ENCODE measurements around the gene RPS6KA6. TPM values are rescaled to one million over a fixed set of nuclear protein-coding genes. Genes with fewer than 3 reads are reported as not detected.
"Not testable (repeated sequence)": the region's sequence is repeated elsewhere in the genome, so short reads cannot be mapped to it uniquely, and the experiment has no call there.

RPS6KA6 gene
- total RNA-seq, 1 donor from 2014 or later: 0.40 TPM

- no peak for DNase-seq (ENCODE audit: low spot score)
- intact Hi-C loops (cut with DNase I): no loop called here
Measured at GRCh38 chrX:84168095-84168494, 19.9 kb downstream of the RPS6KA6 start.

- intact Hi-C loops (cut with DNase I): no loop called here
- DNase-seq (ENCODE audit: low spot score): no peak
Measured at GRCh38 chrX:84165711-84166110, 22.3 kb downstream of the RPS6KA6 start.

GRCh38 chrX:84162401-84162800, 25.6 kb downstream of the RPS6KA6 start:
- DNase-seq (ENCODE audit: low spot score): no peak
- intact Hi-C loops (cut with DNase I): no loop called here

GRCh38 chrX:84161641-84162040, 26.4 kb downstream of the RPS6KA6 start:
- intact Hi-C loops (cut with DNase I): no loop called here

GRCh38 chrX:84160736-84161135, 27.3 kb downstream of the RPS6KA6 start:
- DNase-seq (ENCODE audit: low spot score): no peak
- intact Hi-C loops (cut with DNase I): no loop called here

More at GRCh38 chrX:84161641-84162040, 26.4 kb downstream of the RPS6KA6 start:
- DNase-seq (ENCODE audit: low spot score): no peak

GRCh38 chrX:84156821-84157220, 31.2 kb downstream of the RPS6KA6 start:
- intact Hi-C loops (cut with DNase I): no loop called here
- no peak for DNase-seq (ENCODE audit: low spot score)

GRCh38 chrX:84155938-84156337, 32.1 kb downstream of the RPS6KA6 start:
- intact Hi-C loops (cut with DNase I): no loop called here
- no peak for DNase-seq (ENCODE audit: low spot score)

- intact Hi-C loops (cut with DNase I): no loop called here
- no peak for DNase-seq (ENCODE audit: low spot score)
Measured at GRCh38 chrX:84153538-84153937, 34.5 kb downstream of the RPS6KA6 start.

- no peak for DNase-seq (ENCODE audit: low spot score)
- intact Hi-C loops (cut with DNase I): no loop called here
Measured at GRCh38 chrX:84144991-84145390, 43.0 kb downstream of the RPS6KA6 start.

GRCh38 chrX:84144281-84144680, 43.7 kb downstream of the RPS6KA6 start:
- intact Hi-C loops (cut with DNase I): no loop called here
- no peak for DNase-seq (ENCODE audit: low spot score)

GRCh38 chrX:84133023-84133422, 55.0 kb downstream of the RPS6KA6 start:
- no peak for DNase-seq (ENCODE audit: low spot score)
- intact Hi-C loops (cut with DNase I): no loop called here

- intact Hi-C loops (cut with DNase I): no loop called here
- no peak for DNase-seq (ENCODE audit: low spot score)
Measured at GRCh38 chrX:84123585-84123984, 64.4 kb downstream of the RPS6KA6 start.

GRCh38 chrX:84118769-84119168, 69.2 kb downstream of the RPS6KA6 start:
- intact Hi-C loops (cut with DNase I): no loop called here
- no peak for DNase-seq (ENCODE audit: low spot score)

- no peak for DNase-seq (ENCODE audit: low spot score)
- intact Hi-C loops (cut with DNase I): no loop called here
Measured at GRCh38 chrX:84118315-84118714, 69.7 kb downstream of the RPS6KA6 start.

GRCh38 chrX:84108584-84108983, 79.4 kb downstream of the RPS6KA6 start:
- intact Hi-C loops (cut with DNase I): no loop called here
- DNase-seq (ENCODE audit: low spot score): no peak

GRCh38 chrX:84099120-84099519, 88.9 kb downstream of the RPS6KA6 start:
- no peak for DNase-seq (ENCODE audit: low spot score)
- intact Hi-C loops (cut with DNase I): no loop called here

GRCh38 chrX:84079479-84080197, 108.4 kb downstream of the RPS6KA6 start:
- not testable (repeated sequence) for DNase-seq (ENCODE audit: low spot score)

GRCh38 chrX:84078991-84079390, 109.0 kb downstream of the RPS6KA6 start:
- DNase-seq (ENCODE audit: low spot score): no peak
- intact Hi-C loops (cut with DNase I): no loop called here

More at GRCh38 chrX:84079479-84080197, 108.4 kb downstream of the RPS6KA6 start:
- intact Hi-C loops (cut with DNase I): not testable (repeated sequence)

- no peak for DNase-seq (ENCODE audit: low spot score)
- intact Hi-C loops (cut with DNase I): no loop called here
Measured at GRCh38 chrX:84064814-84065213, 123.2 kb downstream of the RPS6KA6 start.

- no peak for DNase-seq (ENCODE audit: low spot score)
Measured at GRCh38 chrX:84064164-84064563, 123.8 kb downstream of the RPS6KA6 start.

GRCh38 chrX:84047339-84047738, 140.7 kb downstream of the RPS6KA6 start:
- intact Hi-C loops (cut with DNase I): no loop called here
- no peak for DNase-seq (ENCODE audit: low spot score)

More at GRCh38 chrX:84064164-84064563, 123.8 kb downstream of the RPS6KA6 start:
- intact Hi-C loops (cut with DNase I): no loop called here
